Measurements from ENCODE around the gene KRTAP4-9.

KRTAP4-9 gene

GRCh38 chr17:41151525-41151924, 46.3 kb downstream of the KRTAP4-9 start:
- DNase-seq (ENCODE audit: low spot score): no peak
- in situ Hi-C loops (cut with MboI; ENCODE audit: low sequenced_read_pairs, unreplicated experiment): no loop called here

DNA sequence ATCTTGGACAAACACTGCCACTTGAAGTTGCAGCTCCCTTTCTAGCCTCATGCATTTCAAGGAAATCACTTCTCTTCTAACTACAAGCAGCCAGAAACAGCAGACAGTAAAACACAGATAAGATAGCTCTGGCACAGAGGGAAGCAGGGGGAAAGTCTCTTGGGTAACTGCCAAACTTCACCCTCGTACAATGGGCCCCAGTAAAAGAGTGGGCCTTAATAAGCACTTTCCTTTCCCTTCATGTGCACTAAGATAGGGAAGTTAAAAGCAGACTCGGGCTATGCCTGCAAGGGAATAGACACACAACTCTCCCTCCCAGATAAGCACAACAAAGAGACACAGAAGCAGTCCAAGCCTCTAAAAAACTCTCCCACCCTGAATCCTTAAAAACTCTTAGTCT, 48.7 kb downstream of the KRTAP4-9 start:
- TF ChIP-seq, protein P1, sequence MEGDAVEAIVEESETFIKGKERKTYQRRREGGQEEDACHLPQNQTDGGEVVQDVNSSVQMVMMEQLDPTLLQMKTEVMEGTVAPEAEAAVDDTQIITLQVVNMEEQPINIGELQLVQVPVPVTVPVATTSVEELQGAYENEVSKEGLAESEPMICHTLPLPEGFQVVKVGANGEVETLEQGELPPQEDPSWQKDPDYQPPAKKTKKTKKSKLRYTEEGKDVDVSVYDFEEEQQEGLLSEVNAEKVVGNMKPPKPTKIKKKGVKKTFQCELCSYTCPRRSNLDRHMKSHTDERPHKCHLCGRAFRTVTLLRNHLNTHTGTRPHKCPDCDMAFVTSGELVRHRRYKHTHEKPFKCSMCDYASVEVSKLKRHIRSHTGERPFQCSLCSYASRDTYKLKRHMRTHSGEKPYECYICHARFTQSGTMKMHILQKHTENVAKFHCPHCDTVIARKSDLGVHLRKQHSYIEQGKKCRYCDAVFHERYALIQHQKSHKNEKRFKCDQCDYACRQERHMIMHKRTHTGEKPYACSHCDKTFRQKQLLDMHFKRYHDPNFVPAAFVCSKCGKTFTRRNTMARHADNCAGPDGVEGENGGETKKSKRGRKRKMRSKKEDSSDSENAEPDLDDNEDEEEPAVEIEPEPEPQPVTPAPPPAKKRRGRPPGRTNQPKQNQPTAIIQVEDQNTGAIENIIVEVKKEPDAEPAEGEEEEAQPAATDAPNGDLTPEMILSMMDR (IDR thresholded peaks at IDR 0.05; ENCODE audit: borderline replicate concordance, control extremely low read depth, extremely low read depth, insufficient read depth, missing control alignments): no peak
- in situ Hi-C loops (cut with MboI; ENCODE audit: low sequenced_read_pairs, unreplicated experiment): no loop called here
- DNase-seq (ENCODE audit: low spot score): no peak

More at GRCh38 chr17:41151525-41151924, 46.3 kb downstream of the KRTAP4-9 start:
- TF ChIP-seq, protein P1 (IDR thresholded peaks at IDR 0.05; ENCODE audit: borderline replicate concordance, control extremely low read depth, extremely low read depth, insufficient read depth, missing control alignments): no peak

Measured in GM13976 (cell line).